GM12872 (cell line): ENCODE measurements around the gene ACSL1.

ENCODE experiments used
- CTCF ChIP-seq: IDR thresholded peaks from 3 replicates; pipeline ENCODE4 v1.5.1; 2011; ENCODE audit warnings: low read depth, mild to moderate bottlenecking, low read length, moderate library complexity; ENCODE audit not compliant: insufficient read depth

The ACSL1 gene

GRCh38 chr4:184825141-184825895 lies 450 bp downstream of the ACSL1 start:
- TF ChIP-seq CTCF, result no peak

GRCh38 chr4:184824776-184825084 lies 1.0 kb downstream of the ACSL1 start:
- no peak for TF ChIP-seq CTCF

GRCh38 chr4:184824081-184824775 lies 1.5 kb downstream of the ACSL1 start:
- TF ChIP-seq CTCF, result no peak

GRCh38 chr4:184823014-184823413 lies 2.8 kb downstream of the ACSL1 start:
- no peak for TF ChIP-seq CTCF

GRCh38 chr4:184822356-184822755 lies 3.4 kb downstream of the ACSL1 start:
- TF ChIP-seq CTCF, result no peak

- no peak for TF ChIP-seq CTCF
These were observed 4.5 kb downstream of the ACSL1 start for GRCh38 chr4:184821242-184821641.

GRCh38 chr4:184819786-184820185 lies 6.0 kb downstream of the ACSL1 start:
- TF ChIP-seq CTCF, result no peak
